ENCODE data around the gene CGREF1.
"Not testable (repeated sequence)": the region's sequence is repeated elsewhere in the genome, so short reads cannot be mapped to it uniquely, and the experiment has no call there.

CGREF1 gene

DNA sequence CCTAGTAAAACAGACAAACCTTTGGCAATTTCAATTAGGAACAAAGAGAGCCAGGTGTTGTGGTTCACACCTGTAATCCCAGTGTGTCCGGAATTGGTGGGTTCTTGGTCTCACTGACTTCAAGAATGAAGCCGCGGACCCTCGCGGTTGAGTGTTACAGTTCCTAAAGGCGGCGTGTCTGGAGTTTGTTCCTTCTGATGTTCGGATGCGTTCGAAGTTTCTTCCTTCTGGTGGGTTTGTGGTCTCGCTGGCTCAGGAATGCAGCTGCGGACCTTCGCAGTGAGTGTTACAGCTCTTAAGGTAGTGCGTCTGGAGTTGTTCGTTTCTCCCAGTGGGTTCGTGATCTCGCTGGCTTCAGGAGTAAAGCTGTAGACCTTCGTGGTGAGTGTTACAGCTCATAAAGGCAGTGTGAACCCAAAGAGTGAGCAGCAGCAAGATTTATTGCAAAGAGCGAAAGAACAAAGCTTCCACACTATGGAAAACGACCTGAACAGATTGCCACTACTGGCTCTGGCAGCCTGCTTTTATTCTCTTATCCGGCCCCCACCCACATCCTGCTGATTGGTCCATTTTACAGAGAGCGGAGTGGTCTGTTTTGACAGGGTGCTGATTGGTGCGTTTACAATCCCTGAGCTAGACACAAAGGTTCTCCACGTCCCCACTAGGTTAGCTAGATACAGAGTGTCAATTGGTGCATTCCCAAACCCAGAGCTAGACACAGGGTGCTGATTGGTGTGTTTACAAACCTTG, 8.2 kb downstream of the CGREF1 start:
- not testable (repeated sequence) for DNase-seq

DNA sequence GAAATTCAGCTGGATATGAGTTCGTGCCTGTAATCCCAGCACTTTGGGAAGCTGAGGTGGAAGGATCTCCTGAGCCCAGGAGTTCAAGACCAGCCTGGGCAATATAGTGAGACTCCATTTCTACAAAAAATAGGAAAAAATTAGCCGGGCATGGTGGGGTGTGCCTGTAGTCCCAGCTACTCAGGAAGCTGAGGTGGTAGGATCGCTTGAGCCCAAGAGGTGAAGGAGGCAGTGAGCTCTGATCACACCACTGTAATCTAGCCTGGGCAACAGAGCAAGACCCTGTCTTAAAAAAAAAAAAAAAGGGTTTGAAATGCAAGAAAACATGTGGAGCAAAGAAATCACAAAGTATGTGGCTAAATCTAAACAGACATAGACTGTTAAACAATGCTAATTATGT, 9.8 kb downstream of the CGREF1 start:
- no peak for DNase-seq

DNA sequence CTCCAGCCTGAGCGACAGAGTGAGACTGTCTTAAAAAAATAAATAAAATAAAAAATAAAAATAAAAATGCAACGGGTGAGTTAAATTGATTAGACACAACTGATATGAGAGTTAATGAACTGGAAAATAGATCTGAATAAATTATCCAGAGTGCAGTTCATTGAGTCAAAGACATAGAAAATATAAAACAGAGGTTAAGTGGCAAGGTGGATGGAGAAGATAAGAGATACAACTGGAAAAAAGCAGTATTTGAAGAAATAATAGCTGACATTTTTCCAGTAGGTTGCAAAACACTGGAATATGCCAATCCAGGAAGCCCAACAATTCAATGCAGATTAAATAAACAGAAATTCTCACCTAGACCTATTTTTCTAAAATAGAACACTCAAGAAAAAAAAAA, 10.7 kb downstream of the CGREF1 start:
- DNase-seq, result no peak

DNA sequence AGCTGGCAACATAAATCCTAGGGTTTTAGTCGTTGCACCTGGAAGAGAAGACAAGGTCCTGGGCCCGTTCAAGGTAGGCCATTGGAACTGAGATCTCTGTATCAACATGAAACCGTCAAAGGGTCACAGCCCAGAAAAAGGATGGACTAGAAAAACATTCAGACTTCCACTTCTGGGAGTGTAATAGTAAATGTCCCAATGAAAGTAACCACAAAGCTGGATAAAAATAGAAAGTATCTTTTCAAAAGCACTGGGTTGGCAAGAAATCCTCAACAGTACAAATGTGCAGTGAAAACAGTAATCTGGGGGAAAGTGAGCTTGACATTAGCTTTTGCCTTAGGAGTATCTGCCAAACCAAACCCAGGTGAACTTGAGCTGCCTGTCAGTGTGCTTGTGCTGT, 12.9 kb downstream of the CGREF1 start:
- DNase-seq, result no peak

DNA sequence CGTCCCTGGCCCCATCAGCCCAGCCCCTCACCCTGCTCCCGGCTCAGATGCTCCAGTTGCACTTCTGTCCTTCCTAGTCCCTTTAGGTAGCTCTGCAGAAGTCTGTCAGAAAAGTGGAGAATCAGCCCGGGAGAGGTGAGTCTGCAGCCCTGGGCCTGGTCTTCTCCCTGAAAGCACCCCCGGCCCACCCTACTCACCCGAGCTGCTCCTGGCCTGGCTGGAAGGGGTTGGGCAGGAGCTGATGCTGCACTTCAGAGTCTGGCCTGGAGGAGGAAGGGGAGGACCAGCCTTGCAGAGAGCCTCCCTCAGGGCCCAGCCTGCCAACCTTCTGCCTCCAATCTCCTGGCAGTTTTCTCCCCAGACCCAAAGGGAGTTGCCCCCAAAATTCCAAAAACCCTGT, 16.6 kb downstream of the CGREF1 start:
- DNase-seq, result no peak

DNA sequence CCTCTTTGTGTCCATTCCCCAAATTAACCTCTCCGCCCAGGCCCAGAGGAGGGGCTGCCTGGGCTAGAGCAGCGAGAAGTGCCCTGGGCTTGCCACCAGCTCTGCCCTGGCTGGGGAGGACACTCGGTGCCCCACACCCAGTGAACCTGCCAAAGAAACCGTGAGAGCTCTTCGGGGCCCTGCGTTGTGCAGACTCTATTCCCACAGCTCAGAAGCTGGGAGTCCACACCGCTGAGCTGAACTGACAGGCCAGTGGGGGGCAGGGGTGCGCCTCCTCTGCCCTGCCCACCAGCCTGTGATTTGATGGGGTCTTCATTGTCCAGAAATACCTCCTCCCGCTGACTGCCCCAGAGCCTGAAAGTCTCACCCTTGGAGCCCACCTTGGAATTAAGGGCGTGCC, 18.9 kb downstream of the CGREF1 start:
- DNase-seq, result no peak

DNA sequence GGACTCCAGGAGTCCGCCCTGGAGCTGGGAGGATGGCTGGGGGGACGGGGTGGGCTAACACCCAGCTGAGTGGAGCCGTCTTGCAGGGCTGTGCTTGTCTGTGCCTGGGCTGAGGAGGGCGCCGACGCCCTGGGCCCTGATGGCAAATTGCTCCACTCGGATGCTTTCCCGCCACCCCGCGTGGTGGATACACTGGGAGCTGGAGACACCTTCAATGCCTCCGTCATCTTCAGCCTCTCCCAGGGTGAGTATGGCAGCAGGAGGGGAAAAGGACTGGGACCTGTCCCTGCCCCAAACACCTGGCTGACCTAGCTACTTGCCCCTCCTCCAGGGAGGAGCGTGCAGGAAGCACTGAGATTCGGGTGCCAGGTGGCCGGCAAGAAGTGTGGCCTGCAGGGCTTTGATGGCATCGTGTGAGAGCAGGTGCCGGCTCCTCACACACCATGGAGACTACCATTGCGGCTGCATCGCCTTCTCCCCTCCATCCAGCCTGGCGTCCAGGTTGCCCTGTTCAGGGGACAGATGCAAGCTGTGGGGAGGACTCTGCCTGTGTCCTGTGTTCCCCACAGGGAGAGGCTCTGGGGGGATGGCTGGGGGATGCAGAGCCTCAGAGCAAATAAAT, 19.5 kb downstream of the CGREF1 start:
- DNase-seq, result no peak

DNA sequence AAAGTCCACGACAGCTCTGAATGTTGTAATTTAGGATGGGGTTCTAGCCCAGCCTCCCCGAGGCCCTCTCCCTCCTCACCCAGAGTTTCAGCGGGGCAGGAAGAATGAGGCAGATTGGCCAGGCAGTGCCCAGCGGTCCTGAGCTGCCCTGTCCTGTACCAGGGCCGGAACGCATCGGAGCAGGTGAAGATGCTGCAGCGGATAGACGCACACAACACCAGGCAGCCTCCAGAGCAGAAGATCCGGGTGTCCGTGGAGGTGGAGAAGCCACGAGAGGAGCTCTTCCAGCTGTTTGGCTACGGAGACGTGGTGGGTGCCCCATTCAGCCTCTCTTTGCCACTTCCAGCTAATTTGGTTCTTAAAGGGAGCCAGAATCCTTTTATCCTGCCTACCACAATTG, 21.6 kb downstream of the CGREF1 start:
- no peak for DNase-seq

DNA sequence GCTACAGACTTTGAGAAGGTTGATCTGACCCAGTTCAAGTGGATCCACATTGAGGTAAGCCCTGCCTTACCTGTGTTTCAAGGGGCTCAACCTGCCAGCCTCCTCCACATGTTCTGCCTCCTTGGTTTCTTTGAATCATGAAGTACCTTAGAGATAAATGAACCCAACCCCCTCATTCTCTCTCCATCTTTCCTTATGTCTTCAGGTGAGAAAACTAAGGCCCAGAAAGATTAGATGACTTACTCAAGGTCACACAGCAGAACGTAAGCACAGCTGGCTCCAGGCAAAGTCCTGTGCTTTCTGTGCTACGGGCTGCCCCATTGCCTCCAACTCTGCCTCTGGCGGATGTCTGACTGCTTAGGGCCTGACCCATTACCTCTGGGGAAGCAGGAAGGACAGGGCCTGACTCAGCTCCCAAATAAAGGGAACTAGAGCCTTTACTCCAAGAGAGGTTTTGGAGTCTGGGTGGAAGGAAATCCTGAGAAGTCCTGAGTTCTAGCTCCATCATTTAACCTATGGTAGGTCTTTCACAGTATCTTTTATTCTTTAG, 22.1 kb downstream of the CGREF1 start:
- no peak for DNase-seq

DNA sequence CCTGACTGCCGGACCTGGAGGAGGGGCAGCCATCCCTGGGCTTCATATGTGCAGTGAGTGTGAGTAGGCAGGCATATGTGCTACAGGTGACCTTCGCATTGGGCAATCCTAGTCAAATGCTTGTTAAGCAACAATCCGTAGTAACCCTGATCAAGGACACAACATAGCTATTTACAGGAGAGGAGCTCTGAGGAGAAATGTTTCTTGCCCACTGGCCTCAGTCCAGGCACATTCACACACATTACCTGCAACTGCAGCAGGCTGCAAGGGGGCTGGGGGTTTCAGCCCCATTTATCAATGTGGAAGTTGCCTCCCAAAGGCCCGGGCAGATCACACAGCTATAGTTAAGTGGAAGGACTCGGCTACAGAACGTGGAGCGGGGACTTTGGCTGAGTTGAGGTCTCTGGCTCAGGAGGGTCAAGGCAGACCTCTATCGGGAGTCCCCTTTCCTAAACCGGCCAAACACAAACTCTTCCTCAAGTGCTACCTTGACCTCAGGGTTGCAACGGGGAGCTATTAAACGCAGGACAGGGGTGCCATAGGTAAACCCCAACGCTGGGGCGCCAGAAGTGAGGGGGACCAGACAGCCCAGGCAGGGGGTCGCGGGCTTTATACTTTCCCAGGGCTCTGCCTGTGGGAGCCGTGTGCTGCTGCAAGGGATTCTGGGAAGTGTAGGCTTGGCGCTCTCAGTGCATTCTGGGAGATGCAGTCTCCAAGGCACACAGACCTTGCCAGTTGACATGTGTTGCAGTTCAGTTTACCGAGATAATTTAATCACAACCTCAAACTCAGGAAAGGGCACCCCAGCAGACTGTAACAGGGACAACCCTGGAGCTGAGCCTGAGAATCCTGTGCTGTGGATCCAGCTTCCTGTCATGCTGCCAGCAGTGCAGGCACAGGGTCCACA, 22.9 kb downstream of the CGREF1 start:
- peak; percentile 43 for DNase-seq

DNA sequence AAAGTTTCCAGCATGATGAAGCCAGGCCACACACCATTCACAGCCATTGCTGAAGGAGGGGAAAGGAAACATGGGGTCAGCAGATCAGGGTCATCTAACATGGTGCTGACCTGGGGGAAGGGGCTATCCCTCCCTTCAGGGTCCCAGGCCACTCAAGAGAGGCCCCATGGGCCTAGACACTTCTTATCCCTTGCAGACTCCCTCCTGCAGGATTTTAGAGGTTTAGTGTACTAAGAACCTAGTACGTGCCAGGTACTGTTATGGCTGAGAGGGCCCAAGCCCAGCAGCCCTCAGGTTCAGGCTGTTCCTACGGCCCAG, 23.5 kb downstream of the CGREF1 start:
- no peak for DNase-seq

DNA sequence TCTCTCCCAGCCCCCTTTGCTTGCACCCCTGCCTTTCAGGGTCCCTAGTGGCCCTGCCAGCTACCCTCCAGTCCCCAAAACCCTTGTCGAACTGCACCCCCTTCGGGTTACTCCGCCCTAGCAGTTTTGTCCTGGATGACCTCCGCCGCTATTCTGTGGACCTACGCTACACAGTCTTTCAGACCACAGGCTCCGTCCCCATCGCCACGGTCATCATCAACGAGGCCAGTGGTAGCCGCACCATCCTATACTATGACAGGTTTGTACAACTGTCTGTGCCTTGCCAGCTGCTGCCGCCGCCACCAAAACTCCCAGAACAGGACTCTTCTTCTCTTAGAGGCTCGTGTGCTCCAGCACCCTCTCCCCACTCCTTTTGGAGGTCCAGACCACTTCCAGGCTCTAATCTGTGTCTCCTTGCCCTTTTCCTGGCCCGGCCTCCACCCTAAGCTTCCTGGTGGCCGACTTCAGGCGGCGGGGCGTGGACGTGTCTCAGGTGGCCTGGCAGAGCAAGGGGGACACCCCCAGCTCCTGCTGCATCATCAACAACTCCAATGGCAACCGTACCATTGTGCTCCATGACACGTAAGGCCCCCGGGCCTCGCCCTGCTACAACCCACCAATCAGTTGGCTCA, 24.5 kb downstream of the CGREF1 start:
- DNase-seq, result no peak

DNA sequence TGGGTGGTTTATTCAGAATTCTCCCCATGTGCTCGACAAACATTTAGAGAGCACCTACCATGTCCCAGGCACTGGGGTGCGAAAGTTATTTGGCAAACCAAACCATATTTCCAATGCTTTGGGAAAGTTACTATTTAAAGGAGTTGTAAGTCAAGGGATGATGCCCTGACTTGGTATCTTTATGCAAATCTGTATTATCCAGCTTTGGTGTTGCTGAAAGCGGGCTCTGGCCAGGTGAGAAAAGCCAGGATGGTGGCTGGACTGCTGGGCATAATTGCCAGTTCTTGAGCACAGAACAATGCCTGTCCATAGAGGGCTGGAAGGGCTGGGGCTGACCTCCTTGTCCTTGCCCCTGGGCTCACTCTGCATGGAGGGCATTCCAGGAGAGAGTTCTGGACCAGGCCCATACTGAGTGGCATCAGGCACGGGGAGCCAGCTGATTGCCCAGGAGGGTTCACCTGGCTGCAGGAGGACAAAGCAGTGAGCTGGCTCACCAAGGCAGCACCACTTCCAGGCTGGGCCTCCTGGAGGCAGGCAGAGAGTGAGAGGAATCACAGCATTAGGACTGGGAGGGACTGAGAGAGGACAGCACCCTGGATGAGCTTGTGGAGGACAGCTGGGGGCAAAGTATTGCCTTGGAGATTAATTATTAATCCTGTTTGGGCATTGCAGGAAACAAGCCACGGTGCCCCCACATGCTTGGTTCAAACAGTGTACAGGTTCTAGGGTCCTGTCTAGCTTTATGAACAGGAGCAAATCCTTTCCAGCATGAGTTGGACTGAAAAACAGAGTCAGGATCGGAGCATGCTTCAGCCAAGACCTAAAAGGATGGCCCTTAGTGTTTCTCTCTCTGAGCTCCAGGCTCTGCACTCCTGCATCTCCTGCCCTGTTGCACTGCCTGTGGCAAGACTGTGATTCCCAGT, 25.2 kb downstream of the CGREF1 start:
- no peak for DNase-seq

DNA sequence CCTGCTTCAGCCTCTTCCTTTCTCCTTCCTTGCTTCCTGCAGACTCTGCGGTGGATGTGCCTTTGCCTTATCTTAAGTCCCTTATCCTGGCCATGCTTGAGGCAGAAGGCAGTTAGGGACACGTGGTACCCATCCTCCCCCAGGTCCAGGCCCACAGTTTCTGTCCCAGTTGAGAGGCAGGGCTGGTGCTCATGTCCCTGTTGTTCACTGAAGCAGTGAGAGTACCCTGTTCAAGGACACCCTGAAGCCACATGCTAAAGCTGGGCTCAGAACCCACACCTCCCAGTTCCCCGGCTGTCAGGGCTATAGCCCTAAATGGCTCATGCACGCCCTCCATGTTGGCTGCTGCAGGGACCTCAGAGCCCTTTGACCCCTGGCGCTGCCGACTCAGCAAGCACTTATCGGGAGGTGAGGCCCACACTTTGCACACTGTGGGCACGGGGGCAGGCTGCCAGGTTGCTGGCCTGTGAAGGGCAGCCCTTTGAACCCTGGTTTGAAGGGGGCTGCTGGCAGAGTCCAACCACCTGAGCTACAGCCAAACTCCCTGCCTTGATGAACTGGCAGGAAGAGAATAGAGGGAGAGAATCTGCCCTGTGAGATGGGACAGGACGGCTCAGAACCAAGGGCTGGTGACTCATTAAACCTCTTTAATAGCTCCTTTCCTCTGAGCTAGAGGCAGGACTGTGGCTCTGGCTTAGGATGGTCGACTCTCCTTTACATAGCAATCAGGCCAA, 26.1 kb downstream of the CGREF1 start:
- DNase-seq, result no peak

DNA sequence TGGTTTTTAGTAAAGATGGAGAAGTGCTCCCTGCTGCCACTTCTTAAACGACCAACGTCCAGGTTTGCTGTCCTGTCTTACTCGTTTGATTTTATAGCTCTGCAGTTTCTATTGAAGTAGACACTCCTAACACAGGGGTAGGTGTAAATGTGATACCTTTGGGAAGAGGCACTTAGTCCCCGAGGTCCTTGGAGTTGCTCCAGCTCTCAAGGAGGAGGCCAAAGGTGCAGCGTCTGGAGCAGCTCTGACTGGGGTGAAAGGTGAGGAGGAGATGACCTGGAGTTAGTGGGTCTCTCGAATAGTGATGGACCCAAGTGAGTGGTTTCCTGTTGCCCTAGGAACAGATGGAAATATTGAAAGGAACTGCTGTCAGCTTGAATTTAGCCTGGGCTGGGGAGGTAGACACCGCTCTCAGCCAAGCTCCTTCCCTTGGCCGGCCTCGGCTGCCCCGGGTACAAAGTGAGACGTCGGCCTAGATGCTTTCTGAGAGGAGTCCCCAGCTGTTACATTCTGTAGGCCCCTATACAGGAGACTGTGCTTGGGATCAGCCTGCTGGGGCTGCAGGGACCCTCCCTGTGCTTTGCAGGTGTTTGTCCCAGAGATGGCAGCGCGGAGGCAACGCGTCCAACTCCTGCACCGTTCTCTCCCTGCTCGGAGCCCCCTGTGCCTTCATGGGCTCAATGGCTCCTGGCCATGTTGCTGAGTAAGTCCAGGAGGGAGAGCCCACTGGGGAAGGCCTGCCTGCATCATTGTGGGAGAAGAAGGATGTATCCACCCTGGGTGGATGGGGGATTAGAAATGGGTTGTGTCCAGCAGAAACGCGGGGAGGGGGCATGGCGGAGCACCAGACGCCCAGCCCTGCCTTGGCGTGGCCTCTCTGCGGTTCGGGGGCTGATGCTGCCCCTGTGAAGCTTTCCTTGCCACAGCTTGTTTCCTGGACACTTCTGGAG, 26.9 kb downstream of the CGREF1 start:
- DNase-seq, result no peak

DNA sequence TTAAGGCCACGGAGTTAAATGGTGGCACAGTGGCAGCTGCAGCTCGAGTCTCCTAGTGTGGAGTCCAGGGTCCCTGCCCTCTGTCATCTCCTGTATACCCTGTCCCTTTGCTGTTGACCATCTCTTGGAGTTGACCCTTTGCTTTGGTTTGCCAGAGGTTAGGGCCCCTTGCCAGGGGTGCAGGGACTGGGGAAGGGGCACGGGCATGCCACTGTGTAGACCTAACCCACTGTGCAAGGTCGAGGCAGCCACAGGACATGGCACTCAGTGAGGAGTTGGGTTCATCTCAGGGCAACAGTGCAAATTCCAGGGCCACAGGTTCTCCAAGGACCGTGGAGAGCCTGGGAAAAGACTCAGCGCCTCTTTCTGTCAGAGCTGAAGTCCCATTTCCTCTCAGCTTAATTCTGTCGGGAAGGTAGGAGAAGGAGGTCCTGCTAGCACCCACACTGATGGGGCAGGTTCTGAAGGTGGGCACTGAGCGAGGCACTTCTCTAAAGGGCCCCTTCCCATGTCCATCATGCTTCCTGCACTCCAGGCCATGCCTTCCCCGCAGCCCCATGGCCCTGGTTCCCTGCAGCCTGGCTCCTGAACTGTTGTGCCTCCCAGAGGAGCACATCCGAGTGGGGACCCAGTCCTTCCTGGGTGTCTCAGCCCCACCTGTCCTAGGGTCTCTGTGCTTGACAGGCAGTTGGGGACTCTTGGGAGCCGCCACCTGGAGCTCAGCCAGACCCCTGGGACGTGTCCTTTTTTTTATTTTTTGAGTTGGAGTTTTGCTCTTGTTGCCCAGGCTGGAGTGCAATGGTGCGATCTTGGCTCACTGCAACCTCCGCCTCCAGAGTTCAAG, 29.6 kb downstream of the CGREF1 start:
- DNase-seq, result no peak

DNA sequence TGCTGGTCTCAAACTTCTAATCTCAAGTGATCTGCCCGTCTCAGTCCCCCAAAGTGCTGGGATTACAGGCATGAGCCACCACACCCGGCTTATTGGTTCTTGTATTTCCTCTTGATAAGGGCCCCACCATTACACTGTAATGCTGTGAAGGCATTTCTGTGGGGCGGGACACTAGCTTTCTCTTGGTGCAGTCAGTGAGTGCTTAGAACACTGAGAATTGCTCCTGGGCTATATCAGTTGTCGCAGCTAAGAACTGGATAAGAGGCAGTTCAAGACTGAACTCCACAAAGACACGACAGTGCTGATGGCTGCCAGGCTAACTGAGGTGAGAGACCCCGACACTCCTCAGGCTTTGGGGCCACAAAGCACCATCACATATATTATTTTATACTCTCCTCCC, 30.3 kb downstream of the CGREF1 start:
- no peak for DNase-seq

DNA sequence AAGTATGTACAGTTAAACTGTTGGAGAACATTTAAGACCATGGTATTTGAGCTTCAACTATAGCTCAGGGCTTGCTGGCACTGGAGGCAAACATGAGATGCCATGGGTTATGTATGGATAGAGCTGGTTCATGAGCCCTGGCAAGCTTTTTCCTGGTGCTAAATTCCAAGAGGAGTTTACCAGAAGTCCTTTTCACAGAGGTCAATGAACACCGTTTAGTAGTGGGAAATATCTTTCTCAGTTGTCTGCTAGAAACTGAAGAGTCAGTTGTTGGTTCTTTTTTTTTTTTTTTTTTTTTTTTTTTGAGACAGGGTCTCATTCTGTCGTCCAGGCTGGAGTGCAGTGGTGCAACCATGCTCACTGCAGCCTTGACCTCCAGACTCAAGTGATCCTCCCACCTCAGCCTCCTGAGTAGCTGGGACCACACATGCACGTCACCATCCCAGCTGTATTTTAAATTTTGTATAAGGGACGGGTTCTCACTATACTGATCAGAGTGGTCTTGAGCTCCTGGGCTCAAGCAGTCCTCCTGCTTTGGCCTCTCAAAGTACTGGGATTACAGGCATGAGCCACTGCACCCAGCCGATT, 31.0 kb downstream of the CGREF1 start:
- no peak for DNase-seq

All from fibroblast of skin of right quadriceps (primary cell).